ENCODE data around the gene RANBP17. TPM values are rescaled to one million over a fixed set of nuclear protein-coding genes. Genes with fewer than 3 reads are reported as not detected.

Gene RANBP17
- polyA plus RNA-seq, 1 donor from 2014 or later: 25.5 TPM

DNA sequence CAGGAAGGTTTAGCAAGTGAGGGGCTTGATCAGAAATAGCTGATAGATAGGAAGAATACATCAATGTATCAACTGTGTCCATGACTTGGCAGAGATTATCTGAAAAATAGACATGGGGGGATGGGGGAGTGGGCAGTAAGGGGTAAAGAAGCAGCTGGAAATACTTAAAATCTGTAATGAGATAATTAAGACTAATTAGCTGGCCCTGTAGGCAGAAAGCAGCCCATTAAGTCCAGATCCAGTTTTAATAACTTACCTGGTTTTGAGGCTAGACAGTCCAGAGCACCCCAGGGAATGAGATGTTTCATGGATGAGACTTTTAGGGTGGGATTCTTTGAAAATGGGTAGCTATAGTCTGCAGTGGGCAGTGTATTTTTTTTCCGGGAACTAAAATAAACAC, 330.3 kb downstream of the RANBP17 start:
- no peaks in the 10 kb centered on the region for H3K27me3 ChIP-seq (ENCODE audit: insufficient read depth, low read depth, low read length)
- no peaks in the 10 kb centered on the region for H3F3A ChIP-seq (ENCODE audit: insufficient read depth, low read length, poor library complexity, severe bottlenecking)
- no peak overlapping the region for H3K27ac ChIP-seq (ENCODE audit: low read length)
- no peaks in the 10 kb centered on the region for H3K9me3 ChIP-seq (ENCODE audit: low read length)
- TF ChIP-seq, protein P1, sequence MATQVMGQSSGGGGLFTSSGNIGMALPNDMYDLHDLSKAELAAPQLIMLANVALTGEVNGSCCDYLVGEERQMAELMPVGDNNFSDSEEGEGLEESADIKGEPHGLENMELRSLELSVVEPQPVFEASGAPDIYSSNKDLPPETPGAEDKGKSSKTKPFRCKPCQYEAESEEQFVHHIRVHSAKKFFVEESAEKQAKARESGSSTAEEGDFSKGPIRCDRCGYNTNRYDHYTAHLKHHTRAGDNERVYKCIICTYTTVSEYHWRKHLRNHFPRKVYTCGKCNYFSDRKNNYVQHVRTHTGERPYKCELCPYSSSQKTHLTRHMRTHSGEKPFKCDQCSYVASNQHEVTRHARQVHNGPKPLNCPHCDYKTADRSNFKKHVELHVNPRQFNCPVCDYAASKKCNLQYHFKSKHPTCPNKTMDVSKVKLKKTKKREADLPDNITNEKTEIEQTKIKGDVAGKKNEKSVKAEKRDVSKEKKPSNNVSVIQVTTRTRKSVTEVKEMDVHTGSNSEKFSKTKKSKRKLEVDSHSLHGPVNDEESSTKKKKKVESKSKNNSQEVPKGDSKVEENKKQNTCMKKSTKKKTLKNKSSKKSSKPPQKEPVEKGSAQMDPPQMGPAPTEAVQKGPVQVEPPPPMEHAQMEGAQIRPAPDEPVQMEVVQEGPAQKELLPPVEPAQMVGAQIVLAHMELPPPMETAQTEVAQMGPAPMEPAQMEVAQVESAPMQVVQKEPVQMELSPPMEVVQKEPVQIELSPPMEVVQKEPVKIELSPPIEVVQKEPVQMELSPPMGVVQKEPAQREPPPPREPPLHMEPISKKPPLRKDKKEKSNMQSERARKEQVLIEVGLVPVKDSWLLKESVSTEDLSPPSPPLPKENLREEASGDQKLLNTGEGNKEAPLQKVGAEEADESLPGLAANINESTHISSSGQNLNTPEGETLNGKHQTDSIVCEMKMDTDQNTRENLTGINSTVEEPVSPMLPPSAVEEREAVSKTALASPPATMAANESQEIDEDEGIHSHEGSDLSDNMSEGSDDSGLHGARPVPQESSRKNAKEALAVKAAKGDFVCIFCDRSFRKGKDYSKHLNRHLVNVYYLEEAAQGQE (IDR thresholded peaks at IDR 0.05; ENCODE audit: borderline replicate concordance): no peak
- TF ChIP-seq EP300 (conservative IDR thresholded peaks at IDR 0.05; ENCODE audit: poor library complexity, severe bottlenecking): no peak
- no peak for TF ChIP-seq SMC3 (conservative IDR thresholded peaks at IDR 0.05; ENCODE audit: poor library complexity)
- TF ChIP-seq MXI1 (conservative IDR thresholded peaks at IDR 0.05; ENCODE audit: poor library complexity, severe bottlenecking): no peak
- TF ChIP-seq RAD21 (conservative IDR thresholded peaks at IDR 0.05): no peak
- no peak for TF ChIP-seq TAF1 (IDR thresholded peaks at IDR 0.05; ENCODE audit: low read depth)
- TF ChIP-seq, protein P2, sequence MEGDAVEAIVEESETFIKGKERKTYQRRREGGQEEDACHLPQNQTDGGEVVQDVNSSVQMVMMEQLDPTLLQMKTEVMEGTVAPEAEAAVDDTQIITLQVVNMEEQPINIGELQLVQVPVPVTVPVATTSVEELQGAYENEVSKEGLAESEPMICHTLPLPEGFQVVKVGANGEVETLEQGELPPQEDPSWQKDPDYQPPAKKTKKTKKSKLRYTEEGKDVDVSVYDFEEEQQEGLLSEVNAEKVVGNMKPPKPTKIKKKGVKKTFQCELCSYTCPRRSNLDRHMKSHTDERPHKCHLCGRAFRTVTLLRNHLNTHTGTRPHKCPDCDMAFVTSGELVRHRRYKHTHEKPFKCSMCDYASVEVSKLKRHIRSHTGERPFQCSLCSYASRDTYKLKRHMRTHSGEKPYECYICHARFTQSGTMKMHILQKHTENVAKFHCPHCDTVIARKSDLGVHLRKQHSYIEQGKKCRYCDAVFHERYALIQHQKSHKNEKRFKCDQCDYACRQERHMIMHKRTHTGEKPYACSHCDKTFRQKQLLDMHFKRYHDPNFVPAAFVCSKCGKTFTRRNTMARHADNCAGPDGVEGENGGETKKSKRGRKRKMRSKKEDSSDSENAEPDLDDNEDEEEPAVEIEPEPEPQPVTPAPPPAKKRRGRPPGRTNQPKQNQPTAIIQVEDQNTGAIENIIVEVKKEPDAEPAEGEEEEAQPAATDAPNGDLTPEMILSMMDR (IDR thresholded peaks at IDR 0.05; ENCODE audit: poor library complexity, severe bottlenecking): no peak
- no peak for TF ChIP-seq EZH2 (IDR thresholded peaks at IDR 0.05; ENCODE audit: borderline replicate concordance, insufficient read depth, low read length, poor library complexity, severe bottlenecking)
- TF ChIP-seq POLR2AphosphoS5 (IDR thresholded peaks at IDR 0.05): no peak
- H3K4me2 ChIP-seq (ENCODE audit: low read length): no peak overlapping the region
- H3K4me3 ChIP-seq (ENCODE audit: low read length): no peak overlapping the region
- no peak overlapping the region for H2AFZ ChIP-seq (ENCODE audit: low read depth, low read length)
- H3K9me2 ChIP-seq (ENCODE audit: insufficient read depth, low read length): no peaks in the 10 kb centered on the region
- no peaks in the 10 kb centered on the region for H4K20me1 ChIP-seq (ENCODE audit: insufficient read depth)
- H3K36me3 ChIP-seq (ENCODE audit: insufficient read depth, low read length): no peaks in the 10 kb centered on the region
- no peak overlapping the region for H3K9ac ChIP-seq (ENCODE audit: low read length)
- no peaks in the 10 kb centered on the region for H3K79me2 ChIP-seq (replicated peaks; ENCODE audit: insufficient read depth, low read length)

DNA sequence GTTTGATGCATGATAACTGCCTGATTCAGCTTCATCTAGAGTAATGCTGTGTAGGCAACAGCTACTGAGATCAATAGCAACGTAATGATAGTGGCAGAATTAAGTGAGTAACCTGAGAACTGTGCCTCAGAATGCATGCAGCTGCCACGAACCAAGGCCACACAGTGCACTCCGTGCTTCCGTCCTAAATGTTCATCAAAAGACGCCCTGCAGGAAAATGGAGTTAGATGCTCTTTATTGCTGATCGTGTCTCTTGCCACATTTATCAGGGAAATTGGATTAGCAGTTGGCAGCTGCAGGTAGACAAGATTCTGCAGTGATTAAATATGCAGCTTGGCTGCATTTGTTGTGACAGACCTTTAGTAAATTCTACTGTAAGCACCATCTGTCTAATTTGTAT, 339.5 kb downstream of the RANBP17 start:
- Histone ChIP-seq H3K9me3 (ENCODE audit: low read length) (no peaks in the 10 kb centered on the region), H3K4me2 (ENCODE audit: low read length) (no peak overlapping the region), H3K36me3 (ENCODE audit: insufficient read depth, low read length) (no peaks in the 10 kb centered on the region), H3K27me3 (ENCODE audit: insufficient read depth, low read depth, low read length) (peaks cover 37% of the 10 kb centered on the region), H4K20me1 (ENCODE audit: insufficient read depth) (no peaks in the 10 kb centered on the region), H3K9me2 (ENCODE audit: insufficient read depth, low read length) (no peaks in the 10 kb centered on the region), H3F3A (ENCODE audit: insufficient read depth, low read length, poor library complexity, severe bottlenecking) (no peaks in the 10 kb centered on the region), H3K27ac (ENCODE audit: low read length) (no peak overlapping the region), H3K4me3 (ENCODE audit: low read length) (no peak overlapping the region), H3K9ac (ENCODE audit: low read length) (no peak overlapping the region), H3K79me2 (replicated peaks; ENCODE audit: insufficient read depth, low read length) (no peaks in the 10 kb centered on the region), H2AFZ (ENCODE audit: low read depth, low read length) (no peak overlapping the region)
- no peak for TF ChIP-seq EP300 (conservative IDR thresholded peaks at IDR 0.05; ENCODE audit: poor library complexity, severe bottlenecking)
- no peak for TF ChIP-seq SMC3 (conservative IDR thresholded peaks at IDR 0.05; ENCODE audit: poor library complexity)
- no peak for TF ChIP-seq TAF1 (IDR thresholded peaks at IDR 0.05; ENCODE audit: low read depth)
- TF ChIP-seq EZH2 (IDR thresholded peaks at IDR 0.05; ENCODE audit: borderline replicate concordance, insufficient read depth, low read length, poor library complexity, severe bottlenecking): no peak
- no peak for TF ChIP-seq MXI1 (conservative IDR thresholded peaks at IDR 0.05; ENCODE audit: poor library complexity, severe bottlenecking)
- TF ChIP-seq, protein P2 (IDR thresholded peaks at IDR 0.05; ENCODE audit: poor library complexity, severe bottlenecking): no peak
- TF ChIP-seq, protein P1 (IDR thresholded peaks at IDR 0.05; ENCODE audit: borderline replicate concordance): no peak
- no peak for TF ChIP-seq RAD21 (conservative IDR thresholded peaks at IDR 0.05)
- TF ChIP-seq POLR2AphosphoS5 (IDR thresholded peaks at IDR 0.05): no peak
